Forelimb muscle (tissue), 1 donor: ENCODE measurements around the gene ATG101. TPM values are rescaled to one million over a fixed set of nuclear protein-coding genes. Genes with fewer than 3 reads are reported as not detected.
"Not testable (repeated sequence)": the region's sequence is repeated elsewhere in the genome, so short reads cannot be mapped to it uniquely, and the experiment has no call there.

Experiments
- DNase-seq: peaks from one replicate; pipeline ENCODE4 v3.0.0-alpha.2; 2013; ENCODE audit warnings: low read depth
- polyA plus RNA-seq: library from polyadenylated mRNA; unstranded; fragments of 120-200 nt; gene quantifications from one replicate; pipeline ENCODE4 v1.2.1, GENCODE V29; 2013; ENCODE audit not compliant: insufficient read length

Gene ATG101
- polyA plus RNA-seq, 1 donor = 24.8 TPM

GRCh38 chr12:52097045-52097666 lies 27.4 kb downstream of the ATG101 start:
- DNase-seq = no peak

DNA sequence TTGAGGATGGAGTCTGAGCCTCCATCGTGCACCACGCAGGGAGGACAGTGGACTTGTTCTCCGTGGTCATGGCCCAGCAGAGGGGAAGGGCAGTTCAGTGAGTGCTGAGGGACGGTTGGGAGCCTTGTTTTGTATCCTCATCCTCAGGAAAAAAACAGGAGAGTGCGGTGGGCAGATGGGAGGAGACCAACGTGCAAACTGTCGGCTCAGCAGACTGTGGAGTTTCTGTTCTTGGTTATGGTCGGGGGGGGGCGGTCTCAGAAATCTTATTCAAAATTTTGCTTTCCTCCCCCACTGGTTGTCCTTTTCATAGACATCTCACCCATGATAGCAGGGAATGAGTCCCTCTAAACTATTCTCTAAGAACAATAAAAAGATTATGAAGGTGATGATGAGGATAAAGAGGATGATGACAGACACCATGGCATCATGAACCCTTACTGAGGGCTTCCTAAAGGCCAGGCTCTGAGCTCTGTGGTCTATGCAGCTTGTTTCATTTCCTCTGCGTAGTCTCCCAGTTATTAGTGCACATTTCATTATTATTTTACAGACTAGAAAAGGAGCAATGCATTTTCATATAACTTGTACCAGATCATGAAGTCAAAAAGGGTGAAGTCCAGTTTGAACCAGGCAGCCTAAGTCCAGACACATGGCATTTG lies 34.8 kb downstream of the ATG101 start:
- DNase-seq = not testable (repeated sequence)

- DNase-seq = not testable (repeated sequence)
Measured at GRCh38 chr12:52116222-52117125, 46.7 kb downstream of the ATG101 start.

DNA sequence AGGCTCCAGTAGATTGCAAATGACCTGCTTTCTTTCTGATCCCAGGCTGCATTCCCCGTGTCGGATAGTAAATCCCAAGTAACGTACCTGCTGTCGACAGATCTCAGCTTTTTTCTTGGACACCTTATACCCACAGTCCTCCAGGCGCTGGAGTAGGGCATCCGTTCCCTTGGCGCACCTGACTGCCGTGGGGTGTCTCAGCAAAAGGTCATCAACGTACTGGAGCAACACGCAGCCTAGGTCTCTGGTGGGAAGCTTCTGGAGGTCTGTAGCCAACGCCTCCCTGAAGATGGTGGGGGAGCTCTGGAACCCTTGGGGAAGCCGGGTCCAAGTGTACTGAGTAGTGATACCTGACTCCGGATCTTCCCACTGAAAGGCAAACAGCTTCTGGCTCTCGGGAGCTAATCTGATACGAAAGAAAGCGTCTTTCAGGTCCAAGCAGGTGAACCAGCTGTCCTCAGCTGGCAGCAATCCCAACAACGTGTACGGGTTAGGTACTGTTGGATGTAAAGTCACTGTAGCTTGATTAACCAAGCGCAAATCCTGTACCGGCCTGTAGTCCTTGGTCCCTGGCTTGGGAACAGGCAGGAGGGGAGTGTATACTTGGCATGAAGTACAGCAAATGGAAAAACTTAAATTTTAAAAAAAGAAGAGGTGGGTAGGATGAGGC lies 48.2 kb downstream of the ATG101 start:
- DNase-seq = not testable (repeated sequence)

- DNase-seq = no peak
Measured at GRCh38 chr12:52119398-52120254, 49.8 kb downstream of the ATG101 start.

DNA sequence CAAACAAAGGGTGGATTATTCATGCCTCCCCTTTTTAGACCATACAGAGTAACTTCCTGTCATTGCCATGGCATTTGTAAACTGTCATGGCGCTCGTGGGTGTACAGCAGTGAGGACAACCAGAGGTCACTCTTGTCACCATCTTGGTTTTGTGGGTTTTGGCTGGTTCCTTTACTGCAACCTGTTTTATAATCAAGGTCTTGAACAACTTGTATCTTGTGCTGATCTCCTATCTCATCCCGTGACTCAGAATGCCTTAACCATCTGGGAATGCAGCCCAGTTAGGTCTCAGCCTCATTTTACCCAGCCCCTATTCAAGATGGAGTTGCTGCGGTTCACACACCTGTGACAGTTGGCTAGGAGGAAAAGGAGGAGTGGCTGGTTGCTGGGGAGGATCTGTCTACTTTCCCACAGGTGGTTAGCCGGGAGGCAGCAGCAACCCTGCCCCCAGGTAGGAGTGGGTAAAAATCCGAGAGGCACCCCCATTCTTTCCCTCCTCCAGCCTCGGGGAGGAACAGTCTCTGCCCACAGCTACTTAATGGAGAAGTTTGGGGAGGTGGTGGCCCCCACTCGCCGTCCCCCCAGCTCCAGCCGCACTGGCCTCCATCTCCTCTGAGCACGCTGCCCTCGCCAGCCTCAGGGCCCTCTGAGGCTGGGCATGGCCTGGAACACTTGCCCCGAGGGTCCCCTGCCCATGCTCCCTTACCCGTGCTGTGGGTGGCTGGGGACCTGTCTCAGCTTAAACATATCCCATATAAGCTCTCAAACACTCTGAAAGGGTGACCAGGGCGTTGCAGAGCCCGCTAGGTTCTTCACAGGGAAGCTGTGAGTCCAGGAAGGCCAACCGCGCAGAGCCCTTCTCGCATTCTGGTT lies 51.4 kb downstream of the ATG101 start:
- DNase-seq = no peak

GRCh38 chr12:52121824-52122539 lies 52.2 kb downstream of the ATG101 start:
- no peak for DNase-seq

DNA sequence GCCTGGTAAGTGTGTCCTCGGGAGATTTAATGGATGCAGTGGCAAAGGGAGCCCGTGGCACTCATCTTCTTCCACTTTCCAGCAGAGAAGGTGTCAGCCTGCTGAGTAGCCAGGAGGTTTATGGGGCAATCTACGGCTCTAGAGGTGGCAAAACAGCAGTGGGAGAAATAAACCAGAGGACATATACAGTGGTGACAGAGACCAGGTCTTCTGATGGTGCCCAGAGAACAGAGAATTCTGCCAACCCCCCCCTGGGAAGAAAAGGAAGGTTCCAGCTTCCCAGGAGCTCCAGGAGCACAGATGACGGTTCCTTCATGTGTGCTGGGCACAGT lies 52.7 kb downstream of the ATG101 start:
- no peak for DNase-seq

DNA sequence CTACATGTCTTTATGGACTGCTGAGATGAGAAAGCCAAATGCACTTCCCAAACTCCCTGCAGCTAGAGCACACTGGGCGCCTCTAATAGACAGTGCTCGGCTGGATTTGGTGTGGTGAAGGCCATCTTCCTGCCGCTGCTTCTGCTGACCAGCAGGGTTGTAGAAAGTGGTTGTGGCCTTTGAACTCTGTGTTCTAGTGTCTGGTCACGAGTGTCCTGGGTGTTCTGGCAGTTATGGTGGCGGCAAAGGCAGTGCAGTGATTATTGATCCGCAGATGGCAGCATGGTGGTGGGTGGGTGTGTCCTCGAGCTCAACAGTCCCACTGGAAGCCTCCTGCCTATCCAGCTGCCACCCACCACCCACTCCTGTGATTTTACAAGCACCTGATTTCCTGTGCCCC lies 53.1 kb downstream of the ATG101 start:
- DNase-seq = no peak

- no peak for DNase-seq
Measured at GRCh38 chr12:52123487-52124186, 53.9 kb downstream of the ATG101 start.

- DNase-seq = no peak
Measured at GRCh38 chr12:52125476-52125900, 55.7 kb downstream of the ATG101 start.

GRCh38 chr12:52126050-52126604 lies 56.3 kb downstream of the ATG101 start:
- DNase-seq = no peak

Other genes with a start within 250 kb of the ATG101 start
- gene FIGNL2, start 221.3 kb upstream of the ATG101 start, polyA plus RNA-seq = 1.2 TPM
- gene ANKRD33, start 181.9 kb upstream of the ATG101 start, polyA plus RNA-seq = 0.10 TPM
- 44.9 TPM for gene ACVRL1, start 162.5 kb upstream of the ATG101 start, polyA plus RNA-seq
- 12.3 TPM for gene ACVR1B, start 118.3 kb upstream of the ATG101 start, polyA plus RNA-seq
- gene TAMALIN, start 63.0 kb upstream of the ATG101 start, polyA plus RNA-seq = 16.3 TPM
- 50.4 TPM for gene NR4A1, start 18.5 kb upstream of the ATG101 start, polyA plus RNA-seq
- 0.18 TPM for gene SMIM41, start 9.7 kb downstream of the ATG101 start, polyA plus RNA-seq
- gene KRT80, start 122.0 kb downstream of the ATG101 start, polyA plus RNA-seq = 7.0 TPM
- gene KRT7, start 163.3 kb downstream of the ATG101 start, polyA plus RNA-seq = 0.86 TPM
- 0.33 TPM for gene KRT86, start 204.7 kb downstream of the ATG101 start, polyA plus RNA-seq
- gene KRT81, start 221.6 kb downstream of the ATG101 start, polyA plus RNA-seq = not detected